HG03175 (cell line): ENCODE results near the gene PEX11G.

ENCODE experiments used
- ATAC-seq: cut with Tn5 transposase; IDR thresholded peaks from one replicate; pipeline ENCODE4 v1.9.1; 2021; ENCODE audit warnings: mild to moderate bottlenecking, moderate library complexity; ENCODE audit not compliant: unreplicated experiment

The PEX11G gene

DNA sequence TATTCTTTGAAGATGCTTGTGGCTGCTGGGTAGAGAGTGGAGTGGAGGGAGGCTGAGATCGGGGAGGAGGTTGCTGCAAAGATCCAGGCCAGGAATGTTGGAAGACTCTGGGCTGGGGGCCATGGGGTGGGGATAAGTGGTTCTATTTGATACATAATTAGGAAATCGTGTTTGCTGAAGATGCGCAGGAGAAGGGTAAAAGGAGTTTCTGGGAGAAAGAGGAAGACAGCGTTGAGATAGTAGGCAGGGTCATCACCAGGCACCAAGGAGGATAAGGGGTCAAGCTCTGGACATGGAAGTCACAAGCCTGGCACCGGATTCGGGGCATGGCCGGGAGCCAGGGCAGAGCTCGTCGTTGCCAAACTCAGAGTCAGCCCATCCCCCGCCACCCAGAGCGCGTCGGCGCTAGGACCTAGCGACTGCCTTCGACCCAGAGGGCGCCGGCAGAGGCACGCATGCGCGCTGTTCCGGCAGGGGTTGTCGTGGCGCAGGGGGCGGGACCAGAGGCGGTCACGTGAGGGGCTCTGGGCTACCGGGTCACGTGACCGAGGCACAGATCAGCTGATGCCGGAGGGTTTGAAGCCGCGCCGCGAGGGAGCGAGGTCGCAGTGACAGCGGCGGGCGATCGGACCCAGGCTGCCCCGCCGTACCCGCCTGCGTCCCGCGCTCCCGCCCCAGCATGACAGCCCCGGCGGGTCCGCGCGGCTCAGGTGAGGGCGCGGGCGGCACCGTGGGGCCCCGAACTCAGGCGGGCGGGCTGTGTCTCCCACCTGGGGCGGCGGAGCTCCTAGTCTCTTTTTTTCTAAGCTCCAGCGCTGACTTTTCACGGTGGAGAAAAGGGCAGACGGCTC, 33.5 kb upstream of the PEX11G start, which contains the start of gene MCOLN1:
Gene MCOLN1 (plus strand): TSS at position 553 of the 851 bp plus-strand sequence. CDS start 127 bp downstream, at position 680.
- peak; percentile 72 for ATAC-seq

DNA sequence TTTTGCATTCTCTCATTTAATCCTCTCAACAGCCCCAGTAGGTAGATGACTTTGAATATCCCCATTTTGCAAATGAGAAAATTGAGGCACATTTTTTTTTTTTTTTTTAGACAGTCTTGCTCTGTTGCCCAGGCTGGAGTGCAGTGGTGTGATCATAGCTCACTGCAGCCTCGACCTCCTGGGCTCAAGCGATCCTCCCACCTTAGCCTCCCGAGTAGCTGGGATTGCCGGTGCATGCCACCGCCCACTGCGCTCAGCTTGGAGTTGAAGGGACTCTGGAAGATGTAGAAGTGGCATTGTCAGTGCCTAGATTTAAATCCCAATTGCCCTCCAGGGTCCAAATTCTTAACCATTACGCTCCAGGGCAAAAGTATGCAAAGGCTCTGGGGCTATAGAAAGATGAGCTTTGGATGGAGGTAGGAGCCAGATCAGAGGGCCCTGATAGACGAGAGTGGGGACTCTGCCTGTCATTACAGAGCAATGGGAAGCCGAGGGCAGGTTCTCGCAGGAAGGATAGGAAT, 32.8 kb upstream of the PEX11G start:
- no peak for ATAC-seq

DNA sequence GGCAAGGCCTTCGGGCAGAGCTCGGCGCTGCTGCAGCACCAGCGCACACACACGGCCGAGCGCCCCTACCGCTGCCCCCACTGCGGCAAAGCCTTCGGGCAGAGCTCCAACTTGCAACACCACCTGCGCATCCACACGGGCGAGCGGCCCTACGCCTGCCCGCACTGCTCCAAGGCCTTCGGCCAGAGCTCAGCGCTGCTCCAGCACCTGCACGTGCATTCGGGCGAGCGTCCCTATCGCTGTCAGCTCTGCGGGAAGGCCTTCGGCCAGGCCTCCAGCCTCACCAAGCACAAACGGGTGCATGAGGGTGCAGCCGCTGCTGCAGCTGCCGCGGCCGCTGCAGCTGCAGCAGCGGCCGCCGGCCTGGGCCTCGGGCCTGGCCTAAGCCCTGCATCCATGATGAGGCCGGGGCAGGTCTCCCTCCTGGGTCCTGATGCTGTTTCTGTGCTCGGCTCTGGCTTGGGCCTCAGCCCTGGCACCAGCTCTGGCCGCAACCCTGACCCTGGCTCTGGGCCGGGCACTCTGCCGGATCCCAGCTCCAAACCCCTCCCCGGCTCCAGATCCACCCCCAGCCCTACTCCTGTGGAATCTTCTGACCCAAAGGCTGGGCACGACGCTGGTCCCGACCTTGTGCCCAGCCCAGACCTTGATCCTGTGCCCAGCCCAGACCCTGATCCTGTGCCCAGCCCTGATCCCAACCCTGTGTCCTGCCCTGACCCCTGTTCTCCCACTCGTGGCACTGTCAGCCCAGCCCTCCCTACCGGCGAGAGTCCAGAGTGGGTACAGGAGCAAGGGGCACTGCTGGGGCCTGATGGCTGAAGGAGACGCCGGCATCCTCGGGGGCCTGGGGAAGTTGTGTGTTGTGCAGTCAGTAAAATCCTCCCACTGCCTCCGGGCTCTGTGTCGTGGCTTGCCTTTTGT, 31.6 kb upstream of the PEX11G start:
- no peak for ATAC-seq

GRCh38 chr19:7519361-7520130, 30.7 kb upstream of the PEX11G start:
- no peak for ATAC-seq

- no peak for ATAC-seq
These were observed 28.0 kb upstream of the PEX11G start for GRCh38 chr19:7516878-7517277.

DNA sequence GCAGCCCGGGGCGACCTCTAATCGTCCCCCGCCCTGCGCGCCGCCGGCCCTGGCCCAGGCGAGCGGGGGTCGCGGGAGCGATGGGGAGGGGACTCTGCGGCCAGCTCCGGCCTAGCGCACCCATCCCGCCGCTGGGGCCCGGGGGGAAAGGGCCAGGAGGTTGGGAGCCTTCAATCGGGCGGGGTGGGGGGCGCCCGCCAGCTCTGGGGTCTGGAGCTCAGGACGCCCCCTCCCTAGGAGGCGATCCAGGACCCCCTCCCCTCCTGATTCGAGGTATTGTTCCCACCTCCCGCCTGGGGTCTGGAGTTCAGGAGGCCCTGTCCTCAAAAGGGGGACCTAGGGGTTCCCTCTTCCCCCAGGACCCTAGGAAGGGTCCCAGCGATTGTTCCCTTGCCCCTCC, 27.5 kb upstream of the PEX11G start:
- ATAC-seq = no peak

DNA sequence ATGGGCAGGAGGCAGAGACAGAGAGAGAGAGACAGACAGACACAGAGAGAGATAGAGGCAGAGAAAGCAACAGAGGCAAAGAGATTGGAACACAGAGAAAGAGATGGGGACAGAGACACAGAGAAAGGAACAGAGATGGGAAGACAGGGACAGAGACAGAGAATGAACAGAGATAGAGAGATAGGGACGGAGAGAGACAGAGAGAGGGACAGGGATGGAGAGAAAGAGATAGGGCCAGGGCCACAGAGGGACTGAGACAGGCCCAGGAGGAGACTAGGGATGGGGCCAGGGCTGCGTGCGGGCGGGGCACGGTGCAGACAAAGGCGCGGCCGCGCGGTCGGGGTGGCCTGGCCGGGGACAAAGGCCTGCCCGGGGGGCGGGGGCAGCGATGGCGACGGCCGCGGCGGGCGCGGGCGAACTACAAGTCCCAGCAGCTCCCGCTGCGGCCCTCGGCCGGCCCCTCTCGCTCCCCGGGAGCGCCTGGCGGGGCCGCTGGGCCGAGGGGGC, 26.9 kb upstream of the PEX11G start, which contains the start of gene ZNF358:
Gene ZNF358 (plus strand): TSS at position 459 of the 507 bp plus-strand sequence. CDS start 3,140 bp downstream, outside the sequence.
- no peak for ATAC-seq

- no peak for ATAC-seq
These were observed 26.3 kb upstream of the PEX11G start for GRCh38 chr19:7515110-7515644.

DNA sequence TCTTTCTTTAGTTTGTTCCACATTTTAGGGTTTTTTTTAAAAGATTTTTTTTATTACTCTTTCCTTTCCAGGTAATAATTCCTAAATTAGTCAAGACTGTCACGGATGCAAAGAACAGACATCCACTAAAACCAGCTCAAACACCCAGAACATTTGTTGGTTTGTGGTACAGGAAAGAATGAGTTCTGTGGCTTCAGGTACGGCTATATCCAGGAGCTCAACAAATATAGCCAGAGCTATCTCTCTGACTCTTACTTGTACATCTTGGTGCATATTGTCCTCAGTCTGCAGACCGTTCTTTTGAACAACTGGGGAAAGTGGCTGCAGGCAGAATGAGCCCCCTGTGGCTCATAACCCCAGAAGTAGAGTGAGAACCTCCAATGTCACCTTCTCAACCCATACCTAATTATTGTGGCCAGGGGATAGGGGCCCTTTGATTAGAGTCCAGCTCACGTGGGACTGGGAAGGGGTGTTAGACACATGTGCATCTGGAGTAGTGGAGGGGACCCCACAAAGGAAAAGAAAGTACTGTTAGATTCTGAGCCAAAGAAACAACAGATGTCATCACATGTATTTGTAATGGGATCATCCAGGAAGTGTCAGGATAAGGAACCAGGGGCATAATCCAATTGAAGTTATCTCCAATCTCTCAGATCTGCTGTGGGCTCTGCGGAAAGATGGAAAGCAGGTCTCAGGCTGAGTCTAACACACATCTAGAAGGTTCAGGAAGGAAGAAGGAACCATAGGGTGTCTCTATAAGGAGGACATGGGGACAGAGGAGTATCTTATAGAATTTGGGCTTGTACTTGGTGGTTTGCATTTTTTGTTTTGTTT, 25.2 kb upstream of the PEX11G start:
- ATAC-seq = no peak

DNA sequence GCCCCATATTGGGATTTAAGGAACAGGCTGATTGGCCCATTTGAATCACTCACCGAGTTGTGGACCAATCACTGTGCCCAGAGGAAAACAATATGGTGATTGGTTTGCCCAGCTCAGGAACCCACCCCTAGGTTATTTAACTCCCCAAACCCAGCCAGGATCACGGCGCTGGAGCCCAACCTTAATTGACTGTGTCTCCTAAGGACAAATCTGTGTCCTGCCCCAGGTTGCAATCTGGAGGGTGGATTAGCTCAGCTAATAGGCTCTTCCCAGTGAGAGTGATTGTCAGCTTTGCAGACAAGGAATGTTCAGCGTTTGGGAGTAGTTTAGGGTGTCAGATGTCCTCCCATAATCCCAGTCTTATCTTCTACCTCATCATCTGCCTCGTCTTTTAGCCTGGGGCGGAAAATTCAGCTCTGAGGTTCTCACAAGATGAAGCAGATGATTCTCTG, 23.6 kb upstream of the PEX11G start:
- no peak for ATAC-seq

- ATAC-seq = no peak
These were observed 20.8 kb upstream of the PEX11G start for GRCh38 chr19:7509625-7510024.

GRCh38 chr19:7507884-7508283, 19.0 kb upstream of the PEX11G start:
- ATAC-seq = no peak

DNA sequence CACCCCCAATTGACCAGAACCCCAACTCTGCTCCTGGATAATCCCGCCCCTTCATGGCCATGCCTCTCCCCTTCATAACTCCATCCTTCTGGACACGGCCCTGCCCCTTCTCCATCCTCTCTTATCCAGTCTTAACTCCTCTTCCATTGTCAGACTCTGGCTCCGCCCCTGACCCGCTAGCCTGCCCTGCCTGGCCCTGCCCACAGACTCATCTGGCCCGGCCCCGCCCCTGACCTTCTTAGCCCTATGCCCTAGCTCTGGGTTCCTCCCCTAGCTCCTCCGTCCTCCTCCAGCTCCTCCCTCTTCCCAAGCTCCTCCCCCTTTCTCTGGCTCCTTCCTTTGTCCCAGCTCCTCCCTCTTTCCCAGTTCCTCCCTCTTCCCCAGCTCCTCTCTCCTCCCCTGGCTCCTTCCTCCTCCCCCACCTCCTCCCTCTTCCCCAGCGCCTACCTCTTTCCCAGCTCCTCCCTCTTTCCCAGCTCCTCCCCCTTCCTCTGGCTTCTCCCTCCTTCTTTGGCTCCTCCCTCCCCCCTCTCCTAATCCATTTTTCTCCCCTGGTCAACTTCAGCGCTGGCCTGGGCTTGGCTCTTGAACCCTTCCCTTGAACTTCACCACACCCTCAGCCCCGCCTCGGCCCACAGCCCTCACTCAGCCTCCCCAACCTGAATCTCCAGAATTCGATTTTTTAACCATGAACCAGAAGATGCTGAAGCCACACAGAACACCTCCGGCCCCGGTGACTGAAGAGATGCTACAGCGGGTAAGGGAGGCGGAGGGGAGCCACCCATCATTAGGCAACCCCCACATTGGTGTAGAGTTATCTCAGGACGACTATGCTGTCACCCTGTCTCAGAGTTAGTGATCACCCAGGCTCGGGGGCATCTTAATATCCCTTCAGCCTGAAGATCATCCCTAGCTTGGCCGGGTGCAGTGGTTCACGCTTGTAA, 17.8 kb upstream of the PEX11G start:
- no peak for ATAC-seq

DNA sequence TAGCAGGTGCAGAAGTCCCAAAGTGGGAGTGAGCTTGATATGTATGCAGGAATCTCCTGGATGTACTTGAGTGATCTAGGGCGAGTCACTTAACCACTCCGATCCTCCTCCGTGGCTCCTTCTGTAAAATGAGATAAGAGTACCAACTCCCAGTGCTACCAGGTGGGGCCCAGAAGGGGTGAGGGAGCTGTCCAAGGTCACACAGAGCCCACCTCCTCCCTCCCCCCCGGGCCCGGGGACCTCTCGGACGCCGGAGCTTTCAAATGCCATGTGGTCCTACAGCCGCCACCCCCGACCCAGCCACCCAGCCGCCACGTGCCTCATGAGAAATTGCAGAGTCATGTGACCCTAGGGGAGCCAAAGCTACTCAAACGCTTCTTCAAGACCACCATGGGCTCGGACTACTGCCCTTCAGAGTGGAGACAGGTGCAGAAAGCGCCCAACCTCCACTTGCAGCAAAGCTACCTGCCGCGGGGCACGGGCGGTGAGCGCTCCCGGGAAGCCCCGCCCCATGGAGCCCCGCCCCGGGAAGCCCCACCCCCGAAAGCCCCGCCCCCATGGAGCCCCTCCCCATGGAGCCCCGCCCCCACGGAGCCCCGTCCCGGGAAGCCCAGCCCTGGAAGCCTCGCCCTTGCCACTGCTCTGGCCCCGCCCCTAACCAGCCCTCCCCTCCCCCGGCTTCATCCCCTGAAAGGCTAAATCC, 17.0 kb upstream of the PEX11G start:
- no peak for ATAC-seq

DNA sequence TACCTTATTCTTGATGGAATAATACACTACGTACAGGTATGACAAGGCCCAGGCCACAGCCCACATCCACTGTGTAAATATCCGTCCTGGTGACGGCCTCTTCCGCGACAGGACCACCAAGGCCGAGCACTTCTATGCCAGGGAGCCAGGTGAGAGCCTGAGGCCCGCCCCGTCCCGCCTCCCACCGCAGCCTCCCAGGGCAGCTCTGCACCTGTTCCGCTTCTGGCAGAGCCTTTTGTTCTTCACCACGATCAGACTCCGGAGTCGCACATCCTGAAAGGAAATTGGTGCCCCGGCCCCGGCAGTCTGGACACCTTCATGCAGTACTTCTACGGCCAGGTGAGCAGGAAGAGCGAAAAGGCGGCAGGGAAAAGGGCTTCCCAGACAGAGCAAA, 16.4 kb upstream of the PEX11G start:
- no peak for ATAC-seq

DNA sequence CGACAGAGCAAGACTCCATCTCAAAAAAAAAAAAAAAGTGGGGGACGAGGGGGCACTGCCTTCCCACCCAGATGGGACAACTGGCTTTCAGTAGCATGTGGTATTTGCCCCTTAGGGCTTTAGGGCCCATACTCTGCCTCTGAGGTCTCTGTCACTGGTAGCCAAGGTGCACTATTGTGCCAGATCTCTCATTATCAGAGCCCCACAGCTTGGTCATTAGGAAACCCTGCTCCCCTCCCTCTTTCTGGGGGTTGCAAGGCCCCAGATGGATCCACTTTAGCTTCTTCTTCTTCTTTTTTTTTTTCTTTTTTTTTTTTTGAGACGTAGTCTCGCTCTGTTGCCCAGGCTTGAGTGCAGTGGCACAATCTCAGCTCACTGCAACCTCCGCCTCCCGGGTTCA, 15.8 kb upstream of the PEX11G start:
- no peak for ATAC-seq

DNA sequence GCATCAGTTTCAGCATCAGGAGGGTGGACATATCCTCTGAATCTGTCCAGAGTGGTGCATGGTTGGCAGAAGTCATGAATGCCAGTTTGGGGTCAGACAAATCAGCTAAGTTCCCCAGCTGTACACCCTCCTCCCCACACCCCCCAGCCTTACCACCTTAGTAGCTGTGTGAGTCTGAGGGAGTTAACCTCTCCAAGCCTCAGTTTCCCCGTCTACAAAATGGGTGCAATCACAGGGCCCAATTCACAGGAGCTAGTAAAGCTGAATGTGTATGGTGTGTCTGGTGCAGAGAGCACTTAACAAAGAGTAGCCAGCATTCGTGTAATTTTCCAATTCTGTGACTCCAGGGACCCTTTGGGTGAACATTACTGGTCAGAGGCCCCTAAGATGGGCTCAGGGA, 13.7 kb upstream of the PEX11G start:
- no peak for ATAC-seq
